ENCODE results near the gene COQ5.
"Not testable (repeated sequence)": the region's sequence is repeated elsewhere in the genome, so short reads cannot be mapped to it uniquely, and the experiment has no call there.

Gene COQ5

GRCh38 chr12:120522568-120522967 is 6.4 kb downstream of the COQ5 start:
- no peak for DNase-seq

- DNase-seq = not testable (repeated sequence)
Measured at GRCh38 chr12:120519324-120519723, 9.6 kb downstream of the COQ5 start.

GRCh38 chr12:120515496-120515895 is 13.5 kb downstream of the COQ5 start:
- no peak for DNase-seq

- DNase-seq = no peak
Measured at GRCh38 chr12:120514002-120514401, 15.0 kb downstream of the COQ5 start.

DNA sequence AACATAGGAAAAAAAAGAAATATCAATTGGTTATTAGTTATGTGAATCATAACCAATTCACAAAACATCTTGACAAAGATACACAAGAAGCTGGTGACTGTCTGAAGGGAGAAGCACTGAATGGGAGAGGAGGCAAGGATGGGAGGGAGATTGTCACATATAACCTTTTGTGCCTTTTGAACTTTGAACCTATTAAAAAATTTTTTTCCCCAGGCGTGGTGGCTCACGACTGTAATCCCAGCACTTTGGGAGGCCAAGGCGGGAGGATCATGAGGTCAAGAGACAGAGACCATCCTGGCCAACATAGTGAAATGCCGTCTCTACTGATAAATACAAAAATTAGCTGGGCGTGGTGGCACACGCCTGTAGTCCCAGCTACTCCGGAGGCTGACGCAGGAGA is 20.4 kb downstream of the COQ5 start:
- DNase-seq = no peak

DNA sequence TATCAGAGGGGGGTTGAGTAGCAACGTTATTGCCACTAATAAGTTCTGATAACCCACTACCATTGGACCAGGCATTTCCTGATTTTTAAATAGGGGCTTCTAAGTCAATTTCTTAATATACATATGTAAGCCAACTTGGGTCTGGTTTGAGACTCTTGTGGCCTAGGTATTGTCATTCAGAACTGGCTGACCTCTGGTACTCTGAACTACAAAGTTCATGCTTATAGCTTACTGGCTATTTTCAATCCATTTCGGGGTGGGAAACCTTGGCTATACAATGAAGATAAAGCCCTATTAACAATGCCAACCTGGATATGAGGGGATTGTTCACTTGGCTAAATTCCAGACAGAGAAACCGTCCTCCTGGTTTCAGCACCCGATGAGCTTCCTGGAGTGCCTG is 24.4 kb downstream of the COQ5 start:
- no peak for DNase-seq

- DNase-seq = no peak
Measured at GRCh38 chr12:120500581-120500980, 28.4 kb downstream of the COQ5 start.

DNA sequence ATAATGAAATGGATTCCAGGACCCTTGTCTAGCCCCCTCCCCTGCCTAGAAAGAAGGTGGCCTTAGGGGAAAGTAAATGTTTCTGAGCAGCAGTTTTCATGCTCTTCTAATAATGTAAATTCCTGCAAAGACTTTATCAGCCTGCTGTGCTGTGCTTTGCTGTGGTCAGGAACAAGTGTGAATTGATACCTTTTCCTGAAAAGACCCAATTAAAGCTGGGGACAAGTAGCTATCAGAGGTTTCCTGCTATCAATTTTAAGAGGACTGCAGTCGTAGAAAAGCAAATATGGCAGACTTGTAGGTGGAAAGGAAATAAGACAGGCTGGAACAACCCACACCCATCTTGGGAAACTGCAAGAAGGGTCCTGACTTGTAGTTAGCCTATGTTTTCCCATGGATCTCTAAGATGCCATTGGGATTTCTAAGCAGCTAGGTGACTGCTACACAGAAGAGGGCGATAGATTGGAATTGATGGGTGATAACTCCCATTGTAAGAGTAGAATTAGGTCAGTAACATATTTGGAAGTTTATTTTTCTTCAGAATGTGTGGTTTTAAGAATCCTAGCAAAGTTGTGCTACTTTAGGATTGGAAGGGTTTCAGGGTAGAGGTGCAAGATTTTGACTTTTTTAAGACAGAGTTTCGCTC is 30.0 kb downstream of the COQ5 start:
- DNase-seq = no peak

DNA sequence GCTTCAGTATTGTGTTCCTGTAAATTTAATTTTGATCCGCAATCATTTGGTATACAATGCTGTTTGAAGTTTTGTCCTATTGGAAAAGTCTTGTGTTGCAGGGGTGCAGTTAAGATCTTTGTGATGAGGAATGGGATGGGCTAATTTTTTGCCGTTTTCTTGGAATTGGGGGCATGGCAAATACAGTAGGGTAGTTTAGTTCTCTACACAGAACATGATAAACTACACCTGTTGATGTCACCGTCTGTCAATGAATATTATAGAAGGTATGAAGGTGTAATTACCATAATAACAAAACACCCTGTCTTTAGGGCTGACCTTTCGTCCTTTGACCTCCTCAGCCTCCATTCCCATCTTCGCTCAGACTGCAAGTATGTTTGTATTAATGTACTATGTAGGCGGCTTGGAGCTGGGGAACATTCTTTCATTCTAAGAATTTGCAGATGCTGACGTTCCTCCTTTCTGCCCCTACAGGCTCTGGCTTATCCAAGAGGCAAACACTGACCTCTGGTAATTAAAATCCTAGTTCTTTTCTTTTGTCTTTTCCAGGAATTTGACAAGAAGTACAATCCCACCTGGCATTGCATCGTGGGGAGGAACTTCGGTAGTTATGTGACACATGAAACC is 31.3 kb downstream of the COQ5 start:
- DNase-seq = no peak

GRCh38 chr12:120496413-120497340 is 32.3 kb downstream of the COQ5 start:
- peak; percentile 79 for DNase-seq

DNA sequence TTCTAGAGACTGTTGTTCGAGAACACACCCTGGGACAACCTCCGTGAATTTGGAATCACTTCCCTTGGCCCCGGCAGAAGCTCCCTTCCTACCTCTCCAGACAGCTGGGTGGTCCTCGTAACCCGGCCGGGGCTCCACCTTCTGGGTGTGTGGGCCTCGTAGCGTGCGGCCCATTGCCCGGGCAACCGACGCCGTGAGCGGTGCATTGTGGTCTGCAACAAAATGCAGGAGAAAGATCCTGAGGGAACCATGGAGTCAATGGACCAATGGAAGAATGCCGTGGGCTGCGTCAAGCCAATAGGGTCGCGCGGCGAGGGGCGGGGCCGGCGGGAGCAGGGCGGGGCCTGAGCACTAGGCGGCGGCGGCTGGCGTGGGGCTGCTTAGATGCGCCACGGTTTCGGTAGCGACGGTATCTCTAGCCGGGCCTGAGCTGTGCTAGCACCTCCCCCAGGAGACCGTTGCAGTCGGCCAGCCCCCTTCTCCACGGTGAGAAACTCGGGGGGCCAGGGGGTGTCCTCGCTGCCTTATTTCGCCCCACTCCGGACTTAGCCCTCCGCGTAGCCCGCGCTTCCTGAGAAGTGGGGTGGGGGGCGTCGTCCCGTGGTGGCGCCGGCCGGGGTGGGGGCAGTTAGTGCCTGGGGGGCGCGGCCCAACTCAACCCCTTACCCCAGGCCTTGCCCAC is 33.1 kb downstream of the COQ5 start, which contains the start of gene DYNLL1:
DYNLL1 (plus strand) TSS at position 383 of the 682 bp plus-strand sequence. CDS start 309 bp downstream, outside the sequence.
- peak; percentile 98 for DNase-seq

- no peak for DNase-seq
Measured at GRCh38 chr12:120495186-120495730, 33.7 kb downstream of the COQ5 start.

DNA sequence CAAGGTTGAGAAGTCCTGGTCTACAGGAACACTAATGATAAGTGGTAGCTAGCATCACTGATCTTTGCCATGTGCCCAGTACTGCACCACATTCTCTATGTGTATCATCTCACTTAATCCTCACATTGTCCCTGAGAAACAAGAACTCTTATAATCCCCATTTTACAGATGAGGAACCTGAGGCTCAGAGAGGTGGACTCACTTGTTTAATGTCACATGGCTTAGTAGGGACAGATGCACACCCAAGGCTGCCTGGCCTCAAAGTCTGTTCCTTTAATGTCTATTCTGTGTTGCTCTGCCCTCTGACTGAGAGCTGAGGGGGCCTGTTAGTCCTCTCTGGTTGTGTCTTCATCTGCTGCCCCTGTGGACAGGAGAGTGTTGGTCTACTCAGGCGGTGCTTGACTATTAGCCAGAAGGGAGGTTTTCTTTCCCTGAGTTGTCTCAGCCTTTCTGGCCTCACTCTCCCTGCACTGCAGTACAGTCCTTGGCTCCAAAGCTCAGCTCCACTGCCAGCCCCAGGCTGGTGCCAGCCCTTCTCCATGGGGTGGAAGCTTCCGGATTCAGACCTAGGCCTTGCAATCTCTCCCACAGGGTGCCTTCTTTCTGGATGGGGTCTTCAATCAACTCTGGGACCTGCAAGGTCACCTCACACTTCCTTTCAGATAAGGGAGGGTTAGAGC is 38.0 kb downstream of the COQ5 start:
- no peak for DNase-seq

DNA sequence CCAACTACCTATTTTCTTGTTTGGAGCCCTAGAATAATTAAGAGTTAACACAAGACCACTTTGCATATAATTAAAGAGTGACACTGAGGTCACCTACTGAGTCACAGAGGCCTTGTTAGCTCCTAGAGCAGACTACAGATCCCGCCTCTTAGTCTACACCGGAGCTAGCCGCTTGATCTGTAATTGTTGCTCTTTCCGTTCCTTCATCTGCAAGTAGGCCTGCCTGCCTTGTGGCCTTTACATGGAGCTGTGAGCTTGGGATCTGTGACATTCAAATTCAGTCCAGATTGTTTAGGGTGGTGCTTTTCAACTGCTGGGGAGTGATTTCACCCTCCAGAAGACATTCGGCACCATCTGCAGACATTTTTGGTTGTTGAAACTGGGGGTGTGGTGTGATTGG is 38.6 kb downstream of the COQ5 start:
- no peak for DNase-seq

GRCh38 chr12:120489018-120489417 is 39.9 kb downstream of the COQ5 start:
- peak; percentile 23 for DNase-seq

DNA sequence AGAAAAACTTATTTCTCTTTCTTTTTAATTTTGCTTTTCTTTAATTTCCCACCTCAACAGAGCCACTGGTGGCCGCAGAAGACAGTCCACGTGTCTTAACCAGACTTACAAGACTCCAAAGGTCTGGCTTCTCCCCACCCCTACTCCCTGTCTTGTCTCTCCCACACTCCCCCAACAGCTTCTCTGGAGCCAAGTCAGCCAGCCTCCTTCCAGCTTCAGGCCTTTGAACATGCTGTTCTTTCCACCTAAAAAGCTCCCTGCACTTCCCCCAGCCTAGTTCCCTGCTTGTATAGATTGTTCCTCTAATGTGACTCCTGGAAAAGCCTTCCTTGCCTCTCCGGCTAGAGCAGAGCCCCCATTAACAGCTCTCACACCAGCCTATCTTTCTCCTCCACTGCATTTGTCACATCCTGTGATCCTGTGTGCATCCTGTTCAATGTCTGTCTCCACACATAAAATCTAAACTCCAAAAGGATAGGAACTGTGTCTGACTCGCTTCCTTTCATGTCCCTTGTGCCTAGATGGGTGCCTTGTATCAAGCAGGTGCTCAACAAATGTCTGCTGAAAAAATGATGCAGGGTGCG is 40.8 kb downstream of the COQ5 start:
- no peak for DNase-seq

- DNase-seq = not testable (repeated sequence)
Measured at GRCh38 chr12:120487552-120487951, 41.4 kb downstream of the COQ5 start.

- no peak for DNase-seq
Measured at GRCh38 chr12:120485961-120486881, 42.7 kb downstream of the COQ5 start.

GRCh38 chr12:120483621-120484020 is 45.3 kb downstream of the COQ5 start:
- DNase-seq = no peak

GRCh38 chr12:120481022-120481767 is 47.8 kb downstream of the COQ5 start:
- no peak for DNase-seq

Measured in right hindlimb (tissue), 1 donor.